Hepatocyte (in vitro differentiated cells): Measurements from ENCODE around the gene C19orf25.

Experiments used
- EZH2 ChIP-seq: fragments of 200-600 bp; sonication (generic); IDR thresholded peaks from 2 replicates; pipeline ENCODE4 v1.6.1; 2016; ENCODE audit warnings: antibody characterized with exemption, mild to moderate bottlenecking, borderline replicate concordance
- TF ChIP-seq, protein P1 (sequence below): fragments of 200-600 bp; sonication (generic); IDR thresholded peaks from 2 replicates; pipeline ENCODE4 v1.5.1; 2016; ENCODE audit warnings: antibody characterized with exemption, mild to moderate bottlenecking; ENCODE audit not compliant: poor library complexity

DNA sequence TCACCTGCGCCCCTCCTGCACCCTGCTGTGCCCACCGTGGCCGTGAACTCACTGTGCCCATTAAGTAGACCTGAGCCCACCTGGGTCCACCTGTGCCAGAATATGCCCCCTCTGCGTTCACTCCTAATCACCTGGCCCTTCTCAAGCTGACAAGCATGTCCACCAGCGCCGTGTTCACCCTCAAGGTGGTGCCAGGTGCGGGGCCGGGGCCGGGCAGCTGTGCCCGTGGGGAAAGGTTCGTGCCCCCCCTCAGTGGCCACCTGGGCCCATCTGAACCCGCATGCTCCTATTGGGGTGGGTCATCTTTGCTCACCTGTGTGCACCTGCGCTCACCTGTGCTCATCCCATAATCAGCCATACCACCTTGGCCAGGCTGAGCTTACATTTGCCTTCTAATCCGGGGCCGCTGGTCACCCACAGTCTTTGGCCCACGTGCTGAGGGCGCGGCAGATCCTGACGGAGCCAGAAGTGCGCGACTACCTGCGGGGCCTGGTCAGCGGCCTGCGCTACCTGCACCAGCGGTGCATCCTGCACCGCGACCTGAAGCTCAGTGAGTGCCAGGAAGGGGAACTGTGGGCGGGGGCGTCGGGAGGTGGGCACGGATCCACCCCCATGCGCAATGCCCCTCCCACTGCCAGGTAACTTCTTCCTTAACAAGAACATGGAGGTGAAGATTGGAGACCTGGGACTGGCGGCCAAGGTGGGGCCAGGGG is 47.2 kb upstream of the C19orf25 start:
- TF ChIP-seq, protein P1, sequence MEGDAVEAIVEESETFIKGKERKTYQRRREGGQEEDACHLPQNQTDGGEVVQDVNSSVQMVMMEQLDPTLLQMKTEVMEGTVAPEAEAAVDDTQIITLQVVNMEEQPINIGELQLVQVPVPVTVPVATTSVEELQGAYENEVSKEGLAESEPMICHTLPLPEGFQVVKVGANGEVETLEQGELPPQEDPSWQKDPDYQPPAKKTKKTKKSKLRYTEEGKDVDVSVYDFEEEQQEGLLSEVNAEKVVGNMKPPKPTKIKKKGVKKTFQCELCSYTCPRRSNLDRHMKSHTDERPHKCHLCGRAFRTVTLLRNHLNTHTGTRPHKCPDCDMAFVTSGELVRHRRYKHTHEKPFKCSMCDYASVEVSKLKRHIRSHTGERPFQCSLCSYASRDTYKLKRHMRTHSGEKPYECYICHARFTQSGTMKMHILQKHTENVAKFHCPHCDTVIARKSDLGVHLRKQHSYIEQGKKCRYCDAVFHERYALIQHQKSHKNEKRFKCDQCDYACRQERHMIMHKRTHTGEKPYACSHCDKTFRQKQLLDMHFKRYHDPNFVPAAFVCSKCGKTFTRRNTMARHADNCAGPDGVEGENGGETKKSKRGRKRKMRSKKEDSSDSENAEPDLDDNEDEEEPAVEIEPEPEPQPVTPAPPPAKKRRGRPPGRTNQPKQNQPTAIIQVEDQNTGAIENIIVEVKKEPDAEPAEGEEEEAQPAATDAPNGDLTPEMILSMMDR, result no peak
- no peak for TF ChIP-seq EZH2
